Gastroesophageal sphincter (tissue), 4 donors: Measurements from ENCODE around the gene SYNE4. TPM values are rescaled to one million over a fixed set of nuclear protein-coding genes. Genes with fewer than 3 reads are reported as not detected.

ENCODE experiments used
- ATAC-seq: fragments of 150-250 bp; one replicate; pipeline ENCODE4 v1.9.1; 2016; ENCODE audit warnings: mild to moderate bottlenecking, moderate library complexity
- H3K27ac ChIP-seq, 4 donors: fragments of 200-600 bp; sonication (generic) in 3 of 4; 1 replicate in 3 of 4; 2 replicates in 1 of 4; pipeline ENCODE4 v1.5.1; 2016 to 2019
- H3K27me3 ChIP-seq: fragments of 200-600 bp; sonication (generic); one replicate; pipeline ENCODE4 v1.5.1; 2019
- H3K36me3 ChIP-seq, 2 donors: fragments of 200-600 bp; sonication (generic); one replicate each; pipeline ENCODE4 v1.5.1; 2019; ENCODE audit warnings: control low read depth in 1 of 2
- H3K4me1 ChIP-seq, 3 donors: fragments of 200-600 bp; sonication (generic); 1 replicate in 2 of 3; 2 replicates in 1 of 3; pipeline ENCODE4 v1.5.1; 2016 to 2019; ENCODE audit warnings: control low read depth in 2 of 3
- H3K4me3 ChIP-seq, 2 donors: fragments of 200-600 bp; sonication (generic); one replicate each; pipeline ENCODE4 v1.5.1; 2019; ENCODE audit warnings: mild to moderate bottlenecking in 1 of 2, moderate library complexity in 1 of 2
- H3K9me3 ChIP-seq, 3 donors: fragments of 200-600 bp; sonication (generic); one replicate each; pipeline ENCODE4 v1.5.1; 2017 to 2019; ENCODE audit warnings: control low read depth in 2 of 3
- EP300 ChIP-seq: sonication (generic); formaldehyde crosslinking; IDR thresholded peaks from one replicate; pipeline ENCODE4 v1.6.1; 2017; ENCODE audit warnings: antibody characterized with exemption, mild to moderate bottlenecking
- POLR2A ChIP-seq, 2 donors: fragments of 450-650 bp; IDR thresholded peaks; one replicate each; pipeline ENCODE4 v1.6.1; 2017; ENCODE audit warnings: antibody characterized with exemption in 2 of 2, mild to moderate bottlenecking in 2 of 2, moderate library complexity in 1 of 2
- POLR2AphosphoS5 ChIP-seq: sonication (generic); formaldehyde crosslinking; IDR thresholded peaks from one replicate; pipeline ENCODE4 v1.6.1; 2017; ENCODE audit warnings: antibody characterized with exemption
- WGBS, 2 donors: methylation state at CpG; one replicate each; pipeline ENCODE4 v1.1.5; 2018; ENCODE audit warnings: low coverage in 1 of 2; 5-methylcytosine and 5-hydroxymethylcytosine counted together
- total RNA-seq, 4 donors: library from RNA; depleted of rRNA; stranded (reverse); fragments of >200 nt; gene quantifications; one replicate each; pipeline ENCODE4 v1.1.0, GENCODE V29; 2016
- TF ChIP-seq, protein P1 (sequence below), 4 experiments: fragments of 200-600 bp in 2 of 4; fragments of 450-650 bp in 2 of 4; sonication (generic) in 1 of 4; IDR thresholded peaks; one replicate each; pipeline ENCODE4 v1.5.1; 2017 to 2019; ENCODE audit warnings: antibody characterized with exemption in 4 of 4, mild to moderate bottlenecking in 2 of 4, moderate library complexity in 2 of 4

Gene SYNE4
- total RNA-seq, 4 donors from 2014 or later = 0.39 to 0.62 (median 0.47) TPM; not detected in 1

DNA sequence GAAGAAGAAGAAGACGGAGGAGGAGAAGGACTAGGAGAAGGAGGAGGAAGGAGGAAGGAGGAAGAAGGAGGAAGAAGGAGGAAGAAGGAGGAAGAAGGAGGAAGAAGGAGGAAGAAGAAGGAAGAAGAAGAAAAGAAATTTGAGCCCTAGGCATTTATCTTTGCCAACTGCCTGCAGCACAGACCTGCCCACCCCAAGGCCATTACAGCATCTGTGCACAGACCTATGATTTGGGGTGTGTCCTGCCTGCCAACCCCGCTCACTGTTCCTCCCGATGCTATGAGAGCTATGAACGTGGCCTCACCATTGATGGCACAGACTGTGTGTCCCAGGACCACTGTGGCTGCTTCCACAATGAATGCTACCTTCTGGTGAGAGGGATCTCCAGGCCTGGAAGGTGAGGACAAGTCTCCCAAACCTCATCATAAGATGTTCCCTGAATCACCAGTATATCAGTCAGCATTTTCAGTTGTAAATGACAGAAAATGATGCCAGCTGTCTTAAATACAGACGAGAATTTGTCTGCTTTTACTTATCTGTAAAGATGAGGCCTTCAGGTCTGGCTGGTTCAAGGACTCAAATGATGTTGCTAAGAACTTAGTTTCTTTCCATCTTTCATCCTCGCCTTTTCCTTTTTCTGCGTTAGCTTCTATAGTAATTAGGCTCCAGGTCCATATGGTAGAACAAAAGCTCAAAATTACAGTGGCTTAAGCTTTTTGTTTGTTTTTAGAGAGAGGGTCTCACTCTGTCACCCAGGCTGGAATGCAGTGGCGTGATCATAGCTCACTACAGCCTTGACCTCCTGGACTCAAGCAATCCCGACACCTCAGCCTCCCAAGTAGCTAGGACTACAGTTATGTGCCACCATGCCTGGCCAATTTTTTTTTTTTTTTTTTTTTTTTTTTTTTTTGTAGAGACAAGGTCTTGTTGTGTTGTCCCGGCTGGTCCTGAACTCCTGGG, 17.6 kb downstream of the SYNE4 start:
- Histone ChIP-seq H3K9me3 (no peaks in the 10 kb centered on the region), H3K4me3 (no peak overlapping the region), H3K36me3 (no peaks in the 10 kb centered on the region), H3K4me1 (peaks cover 0 to 29% (median 14%) of the 10 kb centered on the region in 3 donors), H3K27ac (no peak overlapping the region), H3K27me3 (peaks cover 41% of the 10 kb centered on the region)
- TF ChIP-seq, protein P1, sequence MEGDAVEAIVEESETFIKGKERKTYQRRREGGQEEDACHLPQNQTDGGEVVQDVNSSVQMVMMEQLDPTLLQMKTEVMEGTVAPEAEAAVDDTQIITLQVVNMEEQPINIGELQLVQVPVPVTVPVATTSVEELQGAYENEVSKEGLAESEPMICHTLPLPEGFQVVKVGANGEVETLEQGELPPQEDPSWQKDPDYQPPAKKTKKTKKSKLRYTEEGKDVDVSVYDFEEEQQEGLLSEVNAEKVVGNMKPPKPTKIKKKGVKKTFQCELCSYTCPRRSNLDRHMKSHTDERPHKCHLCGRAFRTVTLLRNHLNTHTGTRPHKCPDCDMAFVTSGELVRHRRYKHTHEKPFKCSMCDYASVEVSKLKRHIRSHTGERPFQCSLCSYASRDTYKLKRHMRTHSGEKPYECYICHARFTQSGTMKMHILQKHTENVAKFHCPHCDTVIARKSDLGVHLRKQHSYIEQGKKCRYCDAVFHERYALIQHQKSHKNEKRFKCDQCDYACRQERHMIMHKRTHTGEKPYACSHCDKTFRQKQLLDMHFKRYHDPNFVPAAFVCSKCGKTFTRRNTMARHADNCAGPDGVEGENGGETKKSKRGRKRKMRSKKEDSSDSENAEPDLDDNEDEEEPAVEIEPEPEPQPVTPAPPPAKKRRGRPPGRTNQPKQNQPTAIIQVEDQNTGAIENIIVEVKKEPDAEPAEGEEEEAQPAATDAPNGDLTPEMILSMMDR (IDR thresholded peaks at IDR 0.05) = no peak
- TF ChIP-seq POLR2A (IDR thresholded peaks at IDR 0.05) = no peak
- no peak for TF ChIP-seq EP300
- TF ChIP-seq POLR2AphosphoS5 = no peak
- WGBS, 2 donors = 77 to 79% methylated on average over 7 to 9 of the region's 10 CpGs
- ATAC-seq = no peak

DNA sequence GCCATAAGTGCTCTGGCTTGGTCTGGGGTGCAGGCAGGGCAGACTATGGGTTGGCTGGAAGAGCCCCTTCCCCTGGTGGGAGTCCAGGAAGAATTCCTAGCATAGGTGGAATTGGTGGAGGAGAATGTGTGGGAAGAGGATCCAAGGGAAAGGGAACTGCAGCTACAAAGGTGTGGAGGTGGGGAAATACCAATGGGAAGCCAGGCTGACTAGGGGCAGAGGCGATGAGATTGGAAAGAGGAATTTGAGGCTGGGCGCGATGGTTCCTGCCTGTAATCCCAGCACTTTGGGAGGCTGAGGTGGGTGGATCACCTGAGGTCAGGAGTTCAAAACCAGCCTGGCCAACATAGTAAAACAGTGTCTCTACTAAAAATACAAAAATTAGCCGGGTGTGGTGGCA, 18.5 kb downstream of the SYNE4 start:
- H3K4me1 ChIP-seq = peaks cover 0 to 21% (median 11%) of the 10 kb centered on the region in 3 donors
- 83 to 89% methylated on average over 4 of the region's 4 CpGs for WGBS, 2 donors
- H3K9me3 ChIP-seq = no peaks in the 10 kb centered on the region
- TF ChIP-seq POLR2AphosphoS5 (no peak), EP300 (no peak), POLR2A (IDR thresholded peaks at IDR 0.05) (no peak)
- TF ChIP-seq, protein P1 (IDR thresholded peaks at IDR 0.05) = no peak
- peaks cover 50% of the 10 kb centered on the region for H3K27me3 ChIP-seq
- no peak overlapping the region for H3K27ac ChIP-seq
- no peak overlapping the region for H3K4me3 ChIP-seq
- no peak for ATAC-seq
- H3K36me3 ChIP-seq = no peaks in the 10 kb centered on the region

DNA sequence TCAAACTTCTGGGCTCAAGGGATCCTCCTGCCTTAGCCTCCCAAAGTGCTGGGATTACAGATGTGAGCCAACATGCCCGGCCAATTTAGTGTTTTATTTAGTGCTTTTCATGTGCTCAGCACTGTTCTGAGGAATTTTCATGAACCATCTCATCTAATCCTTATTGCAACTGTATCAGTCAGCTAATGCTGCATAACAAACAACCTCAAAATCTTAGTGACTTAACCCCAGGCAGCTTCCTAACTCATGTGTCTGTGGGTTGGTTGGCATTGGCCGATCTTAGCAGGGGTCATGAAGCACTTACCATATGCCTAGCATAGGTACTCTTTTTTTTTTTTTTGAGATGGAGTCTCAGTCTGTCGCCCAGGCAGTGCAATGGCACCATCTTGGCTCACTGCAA, 19.8 kb downstream of the SYNE4 start:
- Histone ChIP-seq H3K36me3 (no peaks in the 10 kb centered on the region), H3K4me1 (peaks cover 0 to 12% (median 6%) of the 10 kb centered on the region in 3 donors), H3K9me3 (no peaks in the 10 kb centered on the region), H3K27me3 (peaks cover 63% of the 10 kb centered on the region), H3K4me3 (no peak overlapping the region), H3K27ac (no peak overlapping the region)
- no peak for TF ChIP-seq EP300
- TF ChIP-seq, protein P1 (IDR thresholded peaks at IDR 0.05) = no peak
- 84 to 95% methylated on average over 2 of the region's 3 CpGs for WGBS, 2 donors
- ATAC-seq = no peak

DNA sequence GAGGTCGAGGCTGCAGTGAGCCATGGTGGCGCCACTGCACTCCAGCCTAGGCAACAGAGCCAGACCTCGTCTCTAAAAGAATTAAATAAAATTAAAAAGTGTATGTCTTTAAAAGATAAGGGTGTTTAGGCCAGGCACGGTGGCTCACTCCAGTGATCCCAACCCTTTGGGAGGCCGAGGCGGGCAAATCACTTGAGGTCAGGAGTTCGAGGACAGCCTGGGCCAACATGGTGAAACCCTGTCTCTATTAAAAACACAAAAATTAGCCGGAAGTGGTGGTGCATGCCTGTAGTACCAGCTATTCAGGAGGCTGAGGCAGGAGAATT, 21.1 kb downstream of the SYNE4 start:
- TF ChIP-seq, protein P1 (IDR thresholded peaks at IDR 0.05) = no peak
- TF ChIP-seq EP300 (no peak), POLR2AphosphoS5 (no peak), POLR2A (IDR thresholded peaks at IDR 0.05) (no peak)
- Histone ChIP-seq H3K9me3 (no peaks in the 10 kb centered on the region), H3K36me3 (no peaks in the 10 kb centered on the region), H3K4me3 (peak overlapping the region in 1 of 2 donors; percentile 44), H3K4me1 (peaks cover 0 to 11% (median 5%) of the 10 kb centered on the region in 3 donors), H3K27ac (no peak overlapping the region), H3K27me3 (peaks cover 72% of the 10 kb centered on the region)
- ATAC-seq = no peak
- 14 to 24% methylated on average over 4 to 6 of the region's 8 CpGs for WGBS, 2 donors
